ENCODE data around the gene IGFBPL1.
A peak's percentile ranks its signal among the peaks of the same experiment; 100 is the strongest.
"Not testable (repeated sequence)": the region's sequence is repeated elsewhere in the genome, so short reads cannot be mapped to it uniquely, and the experiment has no call there.

The IGFBPL1 gene

DNA sequence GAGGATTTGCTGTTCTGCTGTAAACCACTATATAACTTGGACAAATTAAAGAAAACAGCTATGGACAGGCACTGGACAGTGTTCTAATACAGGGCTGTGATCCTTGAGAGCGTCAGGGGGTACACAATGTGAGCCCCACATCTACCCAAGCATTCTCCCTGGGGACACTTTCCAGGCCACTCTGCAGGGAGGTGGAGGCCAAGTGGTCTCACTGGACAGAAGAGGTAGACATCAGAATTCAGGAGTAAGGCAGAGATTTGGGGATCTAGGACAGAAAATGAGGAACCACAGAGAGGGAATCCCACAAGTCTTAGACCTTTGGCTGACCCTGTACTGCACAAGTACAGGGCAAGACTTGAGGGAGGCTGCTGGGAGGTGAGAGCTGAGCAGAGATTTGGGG, 3.8 kb upstream of the IGFBPL1 start:
- no peak for DNase-seq

GRCh38 chr9:38424918-38425317, 664 bp upstream of the IGFBPL1 start:
- DNase-seq: no peak

DNA sequence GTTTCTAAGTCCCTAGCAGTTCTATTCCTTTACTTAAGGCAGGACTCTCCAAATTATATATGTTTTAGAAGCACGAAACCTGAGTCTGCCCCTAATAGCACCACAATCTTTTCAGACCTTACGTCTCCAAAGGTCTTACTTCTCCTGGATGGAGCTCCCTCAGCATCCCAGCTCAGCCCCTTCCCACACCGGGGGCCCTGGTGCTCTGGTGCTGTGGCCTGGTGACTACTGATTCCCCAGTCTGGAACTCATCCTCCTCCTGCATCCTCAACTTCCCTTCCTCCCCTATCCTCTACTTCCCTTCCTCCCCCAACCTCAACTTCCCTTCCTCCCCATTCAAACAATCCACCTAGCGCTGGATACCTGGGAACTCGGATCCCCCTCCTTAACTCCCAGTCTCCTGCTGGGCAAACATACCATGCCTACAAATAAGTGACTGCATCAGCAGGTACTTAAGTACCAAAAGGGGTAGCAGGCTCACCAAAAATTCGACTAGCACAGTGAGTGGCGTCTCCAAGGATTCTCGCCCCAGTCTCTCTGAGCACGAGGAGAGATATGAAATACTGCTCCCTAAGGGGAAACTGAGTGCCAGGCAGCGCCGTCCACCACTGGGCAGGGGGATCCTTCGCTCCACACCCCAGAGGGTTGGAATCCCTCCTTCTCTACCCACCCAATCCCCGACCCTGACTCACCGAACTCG, 831 bp downstream of the IGFBPL1 start:
- no peak for DNase-seq

- DNase-seq: no peak
These were observed 1.5 kb downstream of the IGFBPL1 start for GRCh38 chr9:38422555-38423260.

GRCh38 chr9:38421498-38422211, 2.6 kb downstream of the IGFBPL1 start:
- DNase-seq: peak; percentile 20

DNA sequence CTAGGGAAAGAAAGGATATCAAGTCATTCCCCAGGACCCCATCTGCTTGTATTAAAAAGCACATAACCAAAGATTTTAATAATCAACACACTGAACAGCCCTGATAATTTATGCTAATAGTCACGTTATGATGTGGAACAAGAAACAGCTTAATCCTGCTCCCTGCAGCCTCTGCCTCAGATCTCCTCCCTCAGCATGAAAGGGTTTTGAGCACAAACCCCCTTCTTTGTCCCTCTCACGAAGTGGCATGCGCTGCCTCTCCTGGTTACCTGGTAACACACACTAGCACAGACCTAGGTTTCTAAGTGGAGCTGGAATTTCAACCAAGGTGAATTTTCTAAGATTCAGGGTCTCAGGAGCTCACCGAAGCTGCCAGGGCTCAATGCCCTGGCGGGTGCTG, 5.1 kb downstream of the IGFBPL1 start:
- no peak for DNase-seq

DNA sequence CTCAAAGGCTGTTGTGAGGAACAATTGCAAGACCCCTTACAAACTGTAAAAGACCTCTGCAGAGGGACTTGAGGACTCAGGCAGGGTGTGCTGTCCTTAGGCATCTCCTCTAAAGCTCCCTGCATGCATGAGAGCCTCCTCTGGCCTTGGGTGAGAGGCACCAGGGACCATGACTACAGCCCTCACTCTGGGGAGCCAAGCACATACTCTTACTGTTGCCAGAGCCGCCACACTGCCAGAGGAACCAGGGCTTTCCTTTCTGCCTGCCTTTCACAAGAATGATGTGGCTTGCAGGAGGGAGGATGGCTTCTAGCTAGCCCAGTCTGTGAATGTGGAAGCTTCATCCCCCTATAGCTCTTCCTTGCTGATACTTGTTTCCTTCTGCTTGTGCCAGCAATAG, 5.9 kb downstream of the IGFBPL1 start:
- DNase-seq: no peak

DNA sequence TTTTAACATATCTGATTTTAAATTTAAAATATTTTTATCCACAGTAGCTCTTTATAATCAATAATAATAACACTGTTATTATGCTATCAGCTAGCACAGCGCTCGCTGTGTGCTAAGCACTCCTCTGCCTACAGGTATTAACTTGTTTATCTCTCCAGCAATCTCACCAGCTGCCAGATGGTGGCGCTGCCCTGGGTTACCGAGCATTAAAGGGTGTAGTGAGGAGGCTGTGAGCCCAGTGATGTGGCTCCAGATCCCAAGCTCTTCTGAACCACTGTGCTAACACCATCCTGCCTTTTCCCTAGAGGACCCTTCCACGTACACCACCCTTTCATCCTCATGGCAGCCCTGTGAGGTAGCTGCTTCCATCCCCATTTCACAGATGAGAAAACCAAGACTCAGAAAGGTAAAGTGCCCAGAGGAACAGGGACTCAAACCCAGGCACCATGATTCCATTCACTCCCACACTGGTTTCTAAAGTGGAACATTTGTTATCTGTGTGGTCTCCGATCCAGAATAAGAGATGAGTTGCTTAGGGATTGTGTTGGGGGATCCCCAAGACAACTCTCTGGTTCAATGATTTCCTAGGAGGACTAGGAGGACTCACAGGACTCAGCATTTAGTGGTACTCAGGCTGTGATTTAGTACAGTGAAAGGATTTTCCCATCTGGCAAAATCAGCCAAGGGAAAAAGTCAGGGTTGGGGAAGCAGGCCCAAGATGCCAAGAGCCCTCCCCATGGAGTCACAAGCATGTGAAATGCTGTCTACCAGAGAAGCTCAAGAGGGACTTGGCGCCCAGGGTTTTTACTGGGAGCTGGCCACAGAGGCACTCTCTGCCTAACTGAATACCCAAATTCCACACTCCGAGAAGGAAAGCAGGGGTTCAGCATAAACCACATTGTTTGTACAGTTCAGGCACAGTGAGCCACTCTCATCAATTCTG, 7.0 kb downstream of the IGFBPL1 start:
- DNase-seq: no peak

DNA sequence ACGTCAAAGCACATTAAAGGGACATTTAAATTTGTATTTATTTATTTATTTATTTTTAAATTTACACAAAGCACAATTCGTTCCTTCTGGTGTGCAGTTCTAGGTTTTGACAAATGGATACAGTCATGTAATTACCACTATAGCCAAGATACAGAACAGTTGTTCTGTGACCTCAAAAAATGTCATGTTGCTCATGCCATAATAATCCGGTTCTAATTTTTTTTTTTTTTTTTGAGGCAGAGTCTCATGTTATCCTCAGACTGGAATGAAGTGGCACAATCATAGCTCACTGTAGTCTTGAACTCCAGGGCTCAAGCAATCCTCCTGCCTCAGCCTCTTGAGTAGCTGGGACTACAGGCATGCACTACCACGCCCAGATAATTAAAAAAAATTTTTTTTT, 7.8 kb downstream of the IGFBPL1 start:
- DNase-seq: no peak

GRCh38 chr9:38415856-38416255, 8.4 kb downstream of the IGFBPL1 start:
- no peak for DNase-seq

DNA sequence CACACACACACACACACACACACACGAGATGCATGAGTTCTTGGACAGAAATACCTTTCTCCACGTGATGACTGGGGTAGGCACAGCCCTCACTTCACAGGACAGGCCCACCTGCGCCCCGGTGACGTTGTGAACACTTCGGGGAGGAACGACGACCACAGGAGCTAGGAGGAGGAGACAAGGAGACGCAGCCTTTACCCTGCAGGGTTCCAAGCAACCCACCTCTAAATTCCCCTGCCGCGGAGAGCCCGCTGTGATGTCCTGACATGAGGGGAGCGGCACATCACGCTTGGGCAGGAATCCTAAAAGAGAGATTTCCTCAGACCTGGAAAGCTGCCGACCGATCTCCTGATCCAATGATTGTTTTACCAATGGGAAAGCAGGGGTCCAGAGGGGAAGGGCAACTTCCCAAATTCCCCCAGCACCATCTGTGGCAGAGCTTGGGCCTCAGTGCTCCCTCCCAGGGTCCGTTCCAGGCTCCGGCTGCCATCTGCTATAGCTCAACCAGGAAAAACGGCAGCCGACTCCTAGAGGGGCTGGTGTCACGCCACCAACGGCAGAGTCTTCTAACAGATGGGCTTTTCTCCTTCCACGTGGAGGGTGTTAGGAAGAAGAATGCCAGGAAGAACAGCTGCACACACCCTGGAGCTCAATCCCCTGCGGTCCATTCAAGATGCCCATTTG, 10.1 kb downstream of the IGFBPL1 start:
- no peak for DNase-seq

- DNase-seq: no peak
These were observed 11.0 kb downstream of the IGFBPL1 start for GRCh38 chr9:38413283-38413682.

GRCh38 chr9:38412751-38413150, 11.5 kb downstream of the IGFBPL1 start:
- DNase-seq: no peak

DNA sequence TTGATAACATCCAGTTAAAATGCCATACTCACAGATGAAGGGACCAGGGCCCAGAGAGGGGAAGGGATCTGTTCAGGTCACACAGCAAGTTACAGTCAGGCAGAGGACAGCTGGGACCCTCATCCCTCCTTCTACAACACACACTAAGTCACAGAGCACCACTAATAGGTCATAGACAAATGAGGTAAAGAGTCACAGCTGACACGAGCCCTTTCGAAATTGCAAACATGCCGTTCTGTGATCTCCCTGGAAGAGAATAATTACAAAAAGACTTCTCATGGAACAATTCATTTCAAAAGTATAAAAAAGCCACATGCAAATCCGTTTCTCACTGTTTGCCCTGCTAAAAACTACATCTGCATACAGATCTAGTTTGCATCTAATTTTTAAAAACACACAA, 15.5 kb downstream of the IGFBPL1 start:
- no peak for DNase-seq

- DNase-seq: no peak
These were observed 17.6 kb downstream of the IGFBPL1 start for GRCh38 chr9:38406476-38407186.

GRCh38 chr9:38405785-38406184, 18.5 kb downstream of the IGFBPL1 start:
- DNase-seq: peak; percentile 31

GRCh38 chr9:38404314-38404713, 19.9 kb downstream of the IGFBPL1 start:
- DNase-seq: no peak

DNA sequence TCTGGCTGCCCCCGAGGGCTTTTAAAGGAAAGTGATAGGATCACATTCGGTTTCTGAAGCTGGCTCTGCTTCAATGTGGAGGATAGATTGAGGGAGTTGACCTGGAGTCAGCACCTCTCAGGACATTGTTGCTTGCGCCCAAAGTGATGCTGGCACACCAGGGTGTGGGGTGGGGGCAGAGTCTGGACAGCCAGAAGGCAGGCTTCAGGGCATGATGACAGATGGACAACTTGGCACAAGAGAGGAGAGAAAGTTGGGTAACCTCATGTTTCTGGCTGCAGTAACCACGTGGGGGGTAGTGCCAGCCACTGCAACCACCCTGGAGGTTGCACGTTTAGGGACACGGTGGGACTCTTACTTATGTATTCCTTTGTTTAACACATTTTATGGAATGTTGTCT, 22.3 kb downstream of the IGFBPL1 start:
- DNase-seq: no peak

- not testable (repeated sequence) for DNase-seq
These were observed 25.1 kb downstream of the IGFBPL1 start for GRCh38 chr9:38399191-38399590.

DNA sequence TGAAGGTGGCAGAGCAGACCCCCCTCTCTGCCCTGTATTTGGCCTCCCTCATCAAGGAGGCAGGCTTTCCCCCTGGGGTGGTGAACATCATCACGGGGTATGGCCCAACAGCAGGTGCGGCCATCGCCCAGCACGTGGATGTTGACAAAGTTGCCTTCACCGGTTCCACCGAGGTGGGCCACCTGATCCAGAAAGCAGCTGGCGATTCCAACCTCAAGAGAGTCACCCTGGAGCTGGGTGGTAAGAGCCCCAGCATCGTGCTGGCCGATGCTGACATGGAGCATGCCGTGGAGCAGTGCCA, 27.9 kb downstream of the IGFBPL1 start:
- no peak for DNase-seq

DNA sequence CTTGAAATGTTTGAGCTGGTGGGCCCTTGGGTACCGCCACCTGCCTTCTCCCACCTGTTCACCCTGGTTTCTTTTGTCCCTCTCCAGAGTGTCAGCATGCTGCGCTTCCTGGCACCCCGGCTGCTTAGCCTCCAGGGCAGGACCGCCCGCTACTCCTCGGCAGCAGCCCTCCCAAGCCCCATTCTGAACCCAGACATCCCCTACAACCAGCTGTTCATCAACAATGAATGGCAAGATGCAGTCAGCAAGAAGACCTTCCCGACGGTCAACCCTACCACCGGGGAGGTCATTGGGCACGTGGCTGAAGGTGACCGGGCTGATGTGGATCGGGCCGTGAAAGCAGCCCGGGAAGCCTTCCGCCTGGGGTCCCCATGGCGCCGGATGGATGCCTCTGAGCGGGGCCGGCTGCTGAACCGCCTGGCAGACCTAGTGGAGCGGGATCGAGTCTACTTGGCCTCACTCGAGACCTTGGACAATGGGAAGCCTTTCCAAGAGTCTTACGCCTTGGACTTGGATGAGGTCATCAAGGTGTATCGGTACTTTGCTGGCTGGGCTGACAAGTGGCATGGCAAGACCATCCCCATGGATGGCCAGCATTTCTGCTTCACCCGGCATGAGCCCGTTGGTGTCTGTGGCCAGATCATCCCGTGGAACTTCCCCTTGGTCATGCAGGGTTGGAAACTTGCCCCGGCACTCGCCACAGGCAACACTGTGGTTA, 28.4 kb downstream of the IGFBPL1 start:
- no peak for DNase-seq
